RWPE1 (cell line): ENCODE data around the gene PDGFB.

Source experiments
- CTCF ChIA-PET: fragments of 350-600 bp; sonication (Branson Sonifier 250); formaldehyde crosslinking; extraction: SDS; loops from one replicate; lab custom pipeline; 2021; lab: Yijun Ruan, JAX
- POLR2A ChIA-PET: fragments of 400-600 bp; formaldehyde crosslinking; extraction: SDS; loops from one replicate; lab custom pipeline; 2020; ENCODE audit warnings: antibody characterized with exemption; ENCODE audit not compliant: low non-redundant PET; lab: Yijun Ruan, JAX
- DNase-seq: peaks from one replicate; pipeline ENCODE4 v3.0.0; 2012; ENCODE audit warnings: low spot score
- H3K27ac ChIP-seq: fragments of 450-650 bp; 2 replicates; pipeline ENCODE4 v1.5.1; 2017
- TF ChIP-seq, protein P1 (sequence below): fragments of 450-650 bp; conservative IDR thresholded peaks from 2 replicates; pipeline ENCODE4 v1.5.1; 2017; ENCODE audit warnings: low read depth, mild to moderate bottlenecking

PDGFB gene

DNA sequence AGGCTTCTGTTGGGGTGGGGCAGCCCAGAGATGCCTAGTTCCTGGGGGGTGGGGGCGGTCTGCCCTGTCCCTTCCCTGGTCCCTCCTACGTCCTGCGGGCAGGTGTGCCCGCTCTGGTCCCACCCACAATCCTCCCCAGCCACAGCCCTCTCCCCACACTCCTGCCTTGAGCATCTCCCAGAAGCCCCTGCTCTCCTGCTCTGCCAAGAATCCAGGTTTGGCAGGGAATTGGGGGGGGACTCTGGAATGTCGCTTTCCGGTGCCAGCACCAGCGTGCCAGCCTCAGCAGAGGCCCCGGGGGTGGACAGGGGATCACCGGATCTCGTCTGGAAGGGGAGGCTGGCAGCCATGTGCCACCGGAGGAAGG lies 11.4 kb upstream of the PDGFB start:
- peak overlapping the region; percentile 84 for H3K27ac ChIP-seq
- DNase-seq = no peak
- ChIA-PET POLR2A (no interaction called here), CTCF (no interaction called here)
- TF ChIP-seq, protein P1, sequence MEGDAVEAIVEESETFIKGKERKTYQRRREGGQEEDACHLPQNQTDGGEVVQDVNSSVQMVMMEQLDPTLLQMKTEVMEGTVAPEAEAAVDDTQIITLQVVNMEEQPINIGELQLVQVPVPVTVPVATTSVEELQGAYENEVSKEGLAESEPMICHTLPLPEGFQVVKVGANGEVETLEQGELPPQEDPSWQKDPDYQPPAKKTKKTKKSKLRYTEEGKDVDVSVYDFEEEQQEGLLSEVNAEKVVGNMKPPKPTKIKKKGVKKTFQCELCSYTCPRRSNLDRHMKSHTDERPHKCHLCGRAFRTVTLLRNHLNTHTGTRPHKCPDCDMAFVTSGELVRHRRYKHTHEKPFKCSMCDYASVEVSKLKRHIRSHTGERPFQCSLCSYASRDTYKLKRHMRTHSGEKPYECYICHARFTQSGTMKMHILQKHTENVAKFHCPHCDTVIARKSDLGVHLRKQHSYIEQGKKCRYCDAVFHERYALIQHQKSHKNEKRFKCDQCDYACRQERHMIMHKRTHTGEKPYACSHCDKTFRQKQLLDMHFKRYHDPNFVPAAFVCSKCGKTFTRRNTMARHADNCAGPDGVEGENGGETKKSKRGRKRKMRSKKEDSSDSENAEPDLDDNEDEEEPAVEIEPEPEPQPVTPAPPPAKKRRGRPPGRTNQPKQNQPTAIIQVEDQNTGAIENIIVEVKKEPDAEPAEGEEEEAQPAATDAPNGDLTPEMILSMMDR = no peak

GRCh38 chr22:39255449-39256185 lies 10.8 kb upstream of the PDGFB start:
- DNase-seq = no peak
- CTCF ChIA-PET = no interaction called here
- H3K27ac ChIP-seq = peak overlapping the region; percentile 84
- POLR2A ChIA-PET = no interaction called here
- TF ChIP-seq, protein P1 = no peak

DNA sequence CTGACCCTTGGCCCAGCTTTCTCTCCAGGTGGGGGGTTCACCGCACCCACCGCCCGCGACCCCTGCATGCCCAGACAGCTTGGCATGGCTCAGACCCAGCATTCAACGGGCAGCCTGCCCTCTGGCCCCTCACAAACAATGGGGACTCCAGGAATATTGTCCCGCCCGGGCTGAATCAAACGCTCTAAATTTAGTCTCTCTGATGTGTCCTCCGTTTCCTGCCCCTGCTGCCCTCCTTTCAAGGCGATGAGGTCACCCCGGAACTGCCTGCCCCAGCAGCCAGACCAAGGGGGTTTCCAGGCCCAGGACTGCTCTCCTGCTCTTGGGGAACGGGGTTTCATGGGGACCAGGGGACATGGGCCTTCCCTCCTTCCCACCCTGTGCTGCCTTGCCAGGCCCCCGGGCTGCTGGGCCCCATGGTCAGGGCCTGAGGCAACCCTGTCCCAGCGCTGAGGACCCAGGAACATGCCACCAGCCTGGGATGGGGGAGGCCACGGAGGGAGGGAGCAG lies 10.1 kb upstream of the PDGFB start:
- CTCF ChIA-PET = no interaction called here
- POLR2A ChIA-PET = no interaction called here
- DNase-seq = peak; percentile 45
- TF ChIP-seq, protein P1 = no peak
- peak overlapping the region; percentile 84 for H3K27ac ChIP-seq

GRCh38 chr22:39254122-39254521 lies 9.3 kb upstream of the PDGFB start:
- ChIA-PET POLR2A (no interaction called here), CTCF (no interaction called here)
- no peak for DNase-seq

DNA sequence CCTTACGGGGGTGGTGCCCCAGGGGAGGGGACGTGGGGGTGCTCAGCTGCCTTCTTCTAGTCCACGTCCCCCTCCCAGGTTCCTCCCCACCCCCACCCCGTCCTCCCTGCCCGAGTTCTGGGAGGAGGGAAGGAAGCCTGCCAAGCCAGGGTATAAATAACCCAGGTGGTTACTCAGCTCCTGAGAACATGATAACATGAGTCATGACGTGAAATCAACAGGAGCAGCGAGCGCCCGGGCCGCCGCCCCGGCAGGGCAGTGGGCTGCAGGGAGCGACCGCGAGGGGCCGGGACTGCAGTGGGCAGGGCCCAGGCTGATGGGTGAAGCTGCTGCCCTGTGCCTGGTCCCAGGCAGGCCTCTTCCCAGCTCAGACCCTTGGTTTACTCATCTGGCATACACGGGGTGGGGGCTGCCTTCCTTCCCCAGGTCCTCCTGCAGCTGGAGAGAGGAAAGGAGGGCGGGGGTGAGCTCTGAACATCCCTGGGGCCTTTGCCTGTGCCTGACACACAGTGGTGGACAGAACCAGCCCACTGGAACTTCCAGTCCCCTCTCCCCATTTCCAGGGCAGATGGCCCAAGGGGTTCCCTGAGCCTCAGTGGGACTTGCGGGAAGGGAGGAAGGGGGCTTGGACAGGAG lies 8.8 kb upstream of the PDGFB start:
- DNase-seq = peak; percentile 87
- peak overlapping the region; percentile 84 for H3K27ac ChIP-seq
- TF ChIP-seq, protein P1 = no peak
- ChIA-PET CTCF (interaction anchor here (1.0 kb wide), 1 partner anchor 63 kb away, joined by 4 read pairs; no protein-coding TSS in a partner anchor), POLR2A (no interaction called here)

More at GRCh38 chr22:39254122-39254521, 9.3 kb upstream of the PDGFB start:
- TF ChIP-seq, protein P1 = no peak
- H3K27ac ChIP-seq = peak overlapping the region; percentile 84
